GM21529 (cell line): ENCODE measurements around the gene MAPKAPK3.

ENCODE experiments used
- ATAC-seq: cut with Tn5 transposase; IDR thresholded peaks from one replicate; pipeline ENCODE4 v1.9.1; 2021; ENCODE audit not compliant: unreplicated experiment

MAPKAPK3 gene

DNA sequence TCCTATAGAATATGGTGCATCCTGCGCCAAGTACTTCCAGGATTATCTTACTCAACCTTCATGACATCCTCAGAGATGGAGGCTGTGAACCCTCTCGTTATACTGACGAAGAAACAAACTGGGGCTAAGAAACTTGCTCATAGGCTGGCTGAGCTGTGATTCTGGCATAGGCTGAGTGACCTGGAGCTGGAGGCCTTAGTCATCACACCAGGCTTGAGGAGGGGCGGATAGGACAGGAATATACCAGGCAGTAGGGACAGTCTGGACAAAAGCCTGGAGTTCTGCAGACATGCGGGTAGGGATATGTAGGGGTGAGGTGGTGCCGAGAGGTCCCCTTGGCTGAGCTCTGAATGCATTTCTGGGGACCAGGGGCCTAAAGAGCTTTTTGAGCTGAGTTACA is 29.6 kb upstream of the MAPKAPK3 start:
- no peak for ATAC-seq

- ATAC-seq, result peak; percentile 41
Observed at GRCh38 chr3:50587806-50588758, 28.9 kb upstream of the MAPKAPK3 start.

DNA sequence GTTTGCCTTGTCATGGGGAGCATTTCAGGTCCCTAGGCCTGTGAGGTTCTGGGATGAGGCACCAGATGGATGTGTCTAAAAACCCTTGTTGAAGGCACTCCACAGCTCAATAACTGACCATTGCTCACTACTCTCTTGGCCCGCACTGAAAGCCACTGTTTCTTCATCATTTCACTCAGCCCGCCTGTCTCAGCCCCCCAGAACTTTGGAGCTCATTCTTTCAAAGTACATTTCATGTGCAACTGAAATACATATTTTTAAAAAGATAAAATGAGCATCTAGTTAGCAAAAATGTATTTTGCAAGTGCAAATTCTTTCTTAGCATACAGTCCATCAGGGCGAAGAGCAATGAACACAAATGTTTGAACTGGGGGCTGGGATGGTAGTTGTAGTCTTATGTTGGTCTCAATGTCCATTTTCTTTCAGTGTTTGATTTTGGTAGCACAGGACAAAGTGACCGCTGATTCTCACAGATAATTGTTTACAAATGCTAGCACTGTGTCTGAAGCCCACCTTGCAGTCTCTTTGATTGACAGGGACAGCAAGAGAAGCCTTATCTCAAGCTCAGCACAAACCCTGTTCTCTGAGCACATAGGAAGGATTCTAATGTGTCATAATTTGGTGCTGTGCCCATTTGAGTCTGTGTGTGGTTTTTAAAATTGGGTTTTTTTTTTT is 28.1 kb upstream of the MAPKAPK3 start:
- no peak for ATAC-seq

DNA sequence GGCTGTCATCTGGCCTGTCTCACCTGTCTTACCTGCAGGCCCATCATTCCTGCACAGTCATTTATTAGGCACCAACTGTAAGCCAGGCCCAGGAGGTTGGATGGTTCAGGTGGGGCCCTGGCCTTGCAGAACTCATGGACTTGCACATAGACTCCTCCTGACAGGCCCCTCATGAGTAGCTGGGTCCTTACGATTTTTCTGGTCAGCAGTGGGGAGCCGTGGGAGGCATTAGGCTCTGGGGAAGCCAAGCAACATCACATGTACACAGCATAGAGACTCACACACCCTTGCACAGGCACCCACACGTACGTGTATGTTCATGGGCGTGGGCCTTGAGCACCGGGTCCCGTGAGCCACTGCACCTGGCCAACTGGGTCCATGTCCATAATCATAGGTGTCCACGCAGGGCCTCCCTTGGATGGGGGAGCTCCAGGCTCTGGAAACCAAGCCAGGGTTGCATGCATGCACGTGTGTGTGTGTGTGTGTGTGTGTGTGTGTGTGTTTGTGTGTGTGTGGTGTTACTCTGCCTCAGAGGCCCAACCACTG is 25.7 kb upstream of the MAPKAPK3 start:
- peak; percentile 8 for ATAC-seq

DNA sequence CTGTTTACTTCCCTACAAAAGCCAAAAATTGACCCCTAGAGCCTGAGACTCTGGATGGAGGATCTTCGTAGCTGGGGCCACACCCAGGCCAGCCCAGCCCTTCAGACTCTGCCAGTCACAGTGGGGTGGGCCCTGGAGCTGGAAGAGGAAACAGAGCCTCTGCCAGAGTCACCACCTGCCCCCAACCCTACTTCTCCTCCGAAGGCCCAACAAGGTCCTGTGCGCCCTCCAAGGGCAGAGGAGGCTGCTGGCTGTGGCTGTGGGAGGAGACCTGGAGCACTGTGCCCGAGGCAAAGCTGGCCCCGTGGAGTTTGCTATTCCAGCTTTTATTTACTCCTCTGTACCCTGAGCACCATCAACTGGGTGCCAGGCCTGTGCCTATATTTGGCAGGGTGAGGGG is 24.4 kb upstream of the MAPKAPK3 start:
- ATAC-seq, result no peak

- ATAC-seq, result no peak
Observed at GRCh38 chr3:50594253-50594785, 22.6 kb upstream of the MAPKAPK3 start.

- no peak for ATAC-seq
Observed at GRCh38 chr3:50599115-50599715, 17.7 kb upstream of the MAPKAPK3 start.

GRCh38 chr3:50599716-50600118 is 17.2 kb upstream of the MAPKAPK3 start:
- no peak for ATAC-seq

GRCh38 chr3:50600141-50600753 is 16.7 kb upstream of the MAPKAPK3 start:
- no peak for ATAC-seq

DNA sequence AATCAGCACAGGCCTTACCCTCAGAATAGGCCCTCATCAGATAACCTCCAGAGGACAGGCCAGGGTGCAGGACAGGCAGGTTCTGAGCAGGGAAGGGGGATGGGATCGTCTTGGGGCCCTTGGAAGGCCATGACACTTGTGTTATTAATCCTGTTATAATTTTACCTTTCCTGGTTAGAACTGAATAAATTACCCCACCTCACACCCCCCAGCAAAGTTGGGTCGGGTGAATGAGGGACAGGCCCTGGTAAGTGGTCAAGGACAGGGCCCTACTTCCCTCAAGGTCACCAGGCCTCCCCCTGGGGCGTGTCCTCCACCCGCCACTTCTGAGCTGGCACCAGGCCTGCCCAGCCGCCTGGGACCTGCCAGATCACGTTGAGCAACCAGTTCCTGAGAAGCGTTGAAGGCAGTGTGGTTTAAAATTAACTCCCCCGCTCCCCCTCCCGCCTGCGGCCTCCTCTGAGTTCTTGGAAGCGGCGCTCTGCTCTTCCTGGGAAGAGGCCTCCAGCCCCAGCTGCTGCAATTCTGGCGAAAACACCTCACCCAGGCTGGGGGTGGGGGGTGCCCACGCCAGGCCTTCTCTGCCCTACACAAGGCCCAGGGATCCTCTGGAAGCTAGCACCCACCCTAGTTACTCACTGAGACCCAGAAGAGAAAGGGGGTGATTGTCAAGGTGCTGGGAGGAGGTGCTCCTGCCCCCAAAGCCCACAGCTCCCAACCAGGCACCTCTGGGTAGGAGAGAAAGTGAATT is 15.9 kb upstream of the MAPKAPK3 start:
- peak; percentile 71 for ATAC-seq

DNA sequence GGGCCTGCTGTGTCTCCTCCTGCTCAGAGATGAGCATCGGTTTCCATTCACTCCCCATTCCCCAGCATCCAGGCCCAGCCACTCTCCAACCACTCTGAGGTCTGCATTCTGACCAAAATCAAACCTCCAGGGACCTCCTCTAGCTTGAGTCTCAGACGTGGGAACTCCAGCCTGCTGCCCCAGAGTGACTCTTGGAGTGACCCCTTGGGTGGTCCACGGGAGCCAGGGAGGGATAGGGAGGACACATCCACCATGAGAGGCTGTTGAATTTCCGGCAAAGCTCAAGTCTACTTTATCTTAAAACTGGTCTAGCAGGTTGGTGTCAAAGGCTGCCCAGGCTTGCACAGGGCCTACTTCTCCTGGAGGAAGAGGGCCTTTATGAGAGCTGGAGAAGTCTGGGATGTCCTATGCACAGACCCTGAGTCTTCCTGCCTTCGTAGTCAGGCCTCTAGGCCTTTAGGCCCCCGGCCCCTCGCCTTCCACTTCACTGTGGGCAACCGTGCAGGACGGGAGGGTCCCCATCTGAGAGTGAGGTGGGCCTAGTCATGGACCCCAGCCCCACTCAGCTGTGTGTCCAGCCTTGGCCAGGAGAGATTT is 14.3 kb upstream of the MAPKAPK3 start:
- no peak for ATAC-seq

DNA sequence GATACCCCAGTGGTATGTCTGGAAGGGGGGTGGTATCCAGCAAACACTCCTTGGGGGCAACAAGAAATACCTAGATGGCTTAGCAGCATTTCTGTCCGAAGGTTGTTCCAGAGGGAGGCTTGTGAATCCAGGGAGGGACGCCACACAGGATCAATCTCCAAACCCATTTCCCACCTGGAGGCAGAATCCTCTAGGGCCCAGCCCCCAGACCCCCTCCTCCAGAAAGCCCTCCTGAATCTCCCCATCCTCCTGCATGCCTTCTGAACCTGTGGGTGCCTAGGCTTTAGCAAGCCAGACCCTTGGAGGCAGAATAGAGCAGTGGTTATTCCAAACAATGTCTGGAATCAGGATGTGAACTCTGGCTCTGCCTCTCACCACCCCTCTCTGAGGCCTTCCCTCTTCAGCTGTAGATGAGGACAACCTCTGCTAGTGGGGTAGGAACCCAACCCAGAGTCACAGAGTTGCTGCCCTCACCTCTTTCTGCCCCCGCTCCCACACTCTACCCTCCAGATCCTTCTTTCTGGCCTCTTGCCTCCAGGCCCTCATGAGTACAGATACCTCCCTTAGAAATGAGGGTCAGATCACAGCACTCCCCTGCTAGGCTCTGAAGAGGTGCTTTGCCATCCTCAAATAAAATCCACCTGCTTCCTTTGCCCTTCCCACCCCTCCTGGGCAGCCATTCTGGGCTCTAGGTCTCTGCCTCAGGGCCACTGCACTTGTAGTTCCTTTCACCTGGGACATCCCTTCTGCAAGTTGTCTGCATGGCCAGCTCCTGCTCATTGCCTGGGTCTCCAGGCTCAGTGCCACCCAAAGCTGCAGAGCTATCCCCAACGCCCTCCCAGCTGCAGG is 13.5 kb upstream of the MAPKAPK3 start:
- ATAC-seq, result no peak

DNA sequence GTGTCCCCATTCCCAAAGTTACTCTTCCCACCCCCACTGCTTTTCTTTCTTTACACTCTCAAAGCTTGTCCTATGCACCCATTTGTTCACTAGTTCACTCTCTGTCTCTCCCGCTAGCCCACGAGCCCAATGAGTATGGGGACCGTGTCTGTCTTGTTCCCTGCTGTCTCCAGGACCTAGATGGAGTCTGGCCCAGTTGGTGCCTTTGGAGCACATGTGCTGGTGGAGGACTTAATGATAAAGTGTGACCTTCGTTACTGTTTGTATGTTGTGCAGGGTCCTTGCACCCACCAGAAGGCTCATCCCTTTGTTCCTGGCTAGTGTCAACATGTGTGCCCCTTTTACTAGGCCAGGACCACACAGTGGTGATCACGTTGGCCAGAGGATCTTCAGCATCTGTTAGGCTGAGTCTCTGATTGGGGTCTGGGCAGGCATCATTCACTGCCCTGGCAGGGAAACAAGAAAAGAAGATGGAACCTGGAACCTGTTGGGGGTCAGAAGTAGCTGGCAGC is 12.8 kb upstream of the MAPKAPK3 start:
- no peak for ATAC-seq

- no peak for ATAC-seq
Observed at GRCh38 chr3:50604628-50605588, 12.0 kb upstream of the MAPKAPK3 start.

GRCh38 chr3:50605901-50606326 is 11.0 kb upstream of the MAPKAPK3 start:
- no peak for ATAC-seq

- ATAC-seq, result no peak
Observed at GRCh38 chr3:50606596-50606995, 10.4 kb upstream of the MAPKAPK3 start.
